Measurements from ENCODE around the gene ITCH.

GRCh38 chr20:34524426-34524825, 161.4 kb downstream of the ITCH start:
- TF ChIP-seq CTCF (IDR thresholded peaks at IDR 0.05) (no peak), POLR2AphosphoS5 (IDR thresholded peaks at IDR 0.05; ENCODE audit: insufficient read depth in 1 of 2, low read depth in 1 of 2) (no peak)
